NCI-H187 treated with DMSO at 0.1 percent for 48 hours (cell line): ENCODE data around the gene CDC42BPB.

Source experiments
- DNase-seq: peaks from one replicate; lab custom pipeline; 2025; lab: John Stamatoyannopoulos, UW

Gene CDC42BPB

GRCh38 chr14:103057372-103058163, at the start of gene CDC42BPB:
TSS of gene CDC42BPB (minus strand) at chr14:103057549. CDS start at chr14:103057173, 376 bp downstream.
- DNase-seq = peak; percentile 42

GRCh38 chr14:103105580-103106150, 48.3 kb upstream of the CDC42BPB start:
- DNase-seq = no peak

- peak; percentile 29 for DNase-seq
These were observed 47.5 kb upstream of the CDC42BPB start for GRCh38 chr14:103104654-103105452.

GRCh38 chr14:103104389-103104653, 47.0 kb upstream of the CDC42BPB start:
- DNase-seq = no peak

GRCh38 chr14:103103461-103104388, 46.4 kb upstream of the CDC42BPB start:
- DNase-seq = peak; percentile 27

- no peak for DNase-seq
These were observed 45.4 kb upstream of the CDC42BPB start for GRCh38 chr14:103102689-103103260.

GRCh38 chr14:103101963-103102688, 44.8 kb upstream of the CDC42BPB start:
- no peak for DNase-seq

GRCh38 chr14:103101257-103101962, 44.1 kb upstream of the CDC42BPB start:
- DNase-seq = no peak

- no peak for DNase-seq
These were observed 43.2 kb upstream of the CDC42BPB start for GRCh38 chr14:103100281-103101121.

- no peak for DNase-seq
These were observed 42.5 kb upstream of the CDC42BPB start for GRCh38 chr14:103099733-103100280.

GRCh38 chr14:103099081-103099732, 41.9 kb upstream of the CDC42BPB start:
- no peak for DNase-seq

- DNase-seq = no peak
These were observed 40.9 kb upstream of the CDC42BPB start for GRCh38 chr14:103097994-103098957.

GRCh38 chr14:103097244-103097993, 40.1 kb upstream of the CDC42BPB start:
- DNase-seq = no peak

- DNase-seq = no peak
These were observed 39.0 kb upstream of the CDC42BPB start for GRCh38 chr14:103096387-103096786.

- no peak for DNase-seq
These were observed 37.9 kb upstream of the CDC42BPB start for GRCh38 chr14:103095210-103095778.
